ENCODE measurements around the gene SPX. TPM values are rescaled to one million over a fixed set of nuclear protein-coding genes. Genes with fewer than 3 reads are reported as not detected.

The SPX gene
- total RNA-seq, 4 donors from 2014 or later = 0.73 to 3.1 (median 2.4) TPM; not detected in 1

DNA sequence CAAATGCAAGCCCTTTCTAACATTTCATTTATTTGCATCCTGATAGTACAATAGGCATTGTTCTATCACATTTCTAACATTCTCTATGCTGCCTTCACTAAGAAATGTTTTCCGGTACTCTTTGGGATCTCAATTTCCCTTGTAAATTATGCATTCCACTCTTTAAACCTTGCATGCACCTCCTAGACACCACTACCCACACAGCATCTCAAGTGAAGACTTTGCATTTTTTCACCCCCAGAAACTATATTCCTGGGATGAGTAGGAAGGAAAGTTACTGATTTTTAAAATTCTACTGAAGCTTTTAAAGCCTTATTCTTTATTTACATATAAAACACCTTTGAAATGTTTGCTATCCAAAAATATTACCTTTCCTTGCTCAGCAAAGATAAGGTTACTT lies 51.4 kb downstream of the SPX start:
- Histone ChIP-seq H3K36me3 (no peaks in the 10 kb centered on the region), H3K4me1 (no peaks in the 10 kb centered on the region), H3K4me3 (no peak overlapping the region), H3K27ac (no peak overlapping the region), H3K9me3 (no peaks in the 10 kb centered on the region), H3K27me3 (no peaks in the 10 kb centered on the region)
- intact Hi-C loops (cut with DNase I; ENCODE audit: low total_unique reads) = no loop called here
- ATAC-seq (no peak), DNase-seq (no peak)
- in situ Hi-C loops (cut with MboI; ENCODE audit: low sequenced_read_pairs in 4 of 4) = no loop called here
- TF ChIP-seq CTCF (IDR thresholded peaks at IDR 0.05 in 4 of 5, conservative IDR thresholded peaks at IDR 0.05 in 1 of 5) (no peak), POLR2A (IDR thresholded peaks at IDR 0.05) (no peak)

DNA sequence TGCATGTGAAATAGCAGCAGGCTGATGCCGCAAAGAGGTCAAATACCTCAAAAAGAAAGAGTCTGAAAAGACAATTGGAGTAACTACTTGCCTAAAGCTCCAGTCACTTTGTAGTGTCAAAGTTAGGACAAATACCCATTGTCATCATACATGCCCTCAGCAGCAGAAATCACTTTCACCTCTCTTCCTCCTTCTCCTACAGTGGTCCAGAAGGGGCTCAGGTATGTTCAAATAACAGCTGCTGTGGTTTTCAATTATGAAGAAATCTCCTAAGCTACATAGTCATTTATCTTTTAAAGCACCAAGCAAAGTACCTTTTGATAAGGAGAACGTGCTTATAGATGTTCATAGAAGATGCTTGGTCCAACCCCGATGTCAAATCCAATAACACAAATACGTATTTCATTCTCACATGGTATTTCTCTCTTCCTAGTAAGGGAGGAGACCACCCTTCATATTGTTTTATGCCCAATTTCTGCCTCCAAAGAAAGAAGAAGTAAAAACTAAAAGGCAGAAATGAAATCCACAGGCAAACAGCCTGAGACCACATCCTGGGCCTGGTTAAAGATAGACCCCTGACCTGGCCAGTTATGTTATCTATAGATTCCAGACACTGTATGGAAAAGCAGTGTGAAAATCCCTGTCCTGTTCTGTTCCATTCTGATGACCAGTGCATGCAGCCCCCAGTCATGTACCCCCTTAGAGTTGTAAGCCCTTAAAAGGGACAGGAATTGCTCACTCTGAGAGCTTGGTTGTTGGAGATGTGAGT lies 54.8 kb downstream of the SPX start:
- ATAC-seq (no peak), DNase-seq (no peak)
- no peaks in the 10 kb centered on the region for H3K36me3 ChIP-seq
- H3K9me3 ChIP-seq = no peaks in the 10 kb centered on the region
- no peak overlapping the region for H3K4me3 ChIP-seq
- TF ChIP-seq CTCF (IDR thresholded peaks at IDR 0.05 in 4 of 5, conservative IDR thresholded peaks at IDR 0.05 in 1 of 5) (no peak), POLR2A (IDR thresholded peaks at IDR 0.05) (no peak)
- intact Hi-C loops (cut with DNase I; ENCODE audit: low total_unique reads) = no loop called here
- in situ Hi-C loops (cut with MboI; ENCODE audit: low sequenced_read_pairs in 4 of 4) = no loop called here
- no peak overlapping the region for H3K27ac ChIP-seq
- no peaks in the 10 kb centered on the region for H3K4me1 ChIP-seq
- H3K27me3 ChIP-seq = no peaks in the 10 kb centered on the region

Other genes with a start within 250 kb of the SPX start
- not detected for gene SLCO1A2, start 191.4 kb upstream of the SPX start, total RNA-seq
- not detected for gene IAPP, start 153.4 kb upstream of the SPX start, total RNA-seq
- gene PYROXD1, start 88.6 kb upstream of the SPX start, total RNA-seq = 10 to 100 TPM; 19.7 to 23.3 (median 22.1) TPM
- gene RECQL, start 24.7 kb upstream of the SPX start, total RNA-seq = 10 to 100 TPM; 14.0 to 32.5 (median 22.3) TPM
- gene GOLT1B, start 24.5 kb upstream of the SPX start, total RNA-seq = 10 to 100 TPM; 14.7 to 34.3 (median 27.0) TPM
- under 1 TPM in 1 of 4 donors, not detected in 3; 0.11 TPM for gene GYS2, start 78.6 kb downstream of the SPX start, total RNA-seq
- gene LDHB, start 131.5 kb downstream of the SPX start, total RNA-seq = 100 to 1,000 TPM in 2 of 4 donors, 10 to 100 TPM in 2; 76.4 to 229 (median 125) TPM
- 10 to 100 TPM in 3 of 4 donors, 1 to 10 TPM in 1; 5.4 to 47.1 (median 12.6) TPM for gene KCNJ8, start 248.4 kb downstream of the SPX start, total RNA-seq